GM18517 (cell line): ENCODE data around the gene OR6C3.
"Not testable (repeated sequence)": the region's sequence is repeated elsewhere in the genome, so short reads cannot be mapped to it uniquely, and the experiment has no call there.

Source experiments
- ATAC-seq: cut with Tn5 transposase; IDR thresholded peaks from one replicate; pipeline ENCODE4 v1.9.1; 2021; ENCODE audit warnings: mild to moderate bottlenecking, moderate library complexity; ENCODE audit not compliant: unreplicated experiment

The OR6C3 gene

GRCh38 chr12:55330446-55330845 is at the start of gene OR6C3:
Gene OR6C3, plus strand, starts transcription at chr12:55330746. Its CDS starts 955 bp downstream, at chr12:55331701.
- no peak for ATAC-seq

- no peak for ATAC-seq
Observed at GRCh38 chr12:55280991-55281390, 49.6 kb upstream of the OR6C3 start.

- ATAC-seq: no peak
Observed at GRCh38 chr12:55289999-55290398, 40.5 kb upstream of the OR6C3 start.

- ATAC-seq: no peak
Observed at GRCh38 chr12:55296469-55296868, 34.1 kb upstream of the OR6C3 start, which contains the start of gene OR6C6. Gene OR6C6, minus strand, starts transcription at chr12:55296569. Its CDS starts 1,337 bp downstream, at chr12:55295232.

GRCh38 chr12:55314043-55314442 is 16.5 kb upstream of the OR6C3 start, which contains the start of gene OR6C1:
Gene OR6C1, plus strand, starts transcription at chr12:55314343. Its CDS starts 6,257 bp downstream, at chr12:55320600.
- no peak for ATAC-seq

- ATAC-seq: no peak
Observed at GRCh38 chr12:55320201-55320600, 10.3 kb upstream of the OR6C3 start.

GRCh38 chr12:55325801-55326200 is 4.7 kb upstream of the OR6C3 start:
- not testable (repeated sequence) for ATAC-seq

GRCh38 chr12:55336002-55336401 is 5.5 kb downstream of the OR6C3 start:
- no peak for ATAC-seq

GRCh38 chr12:55355338-55355737 is 24.8 kb downstream of the OR6C3 start:
- ATAC-seq: not testable (repeated sequence)

GRCh38 chr12:55362675-55363074 is 32.1 kb downstream of the OR6C3 start, which contains the start of gene OR6C75:
Gene OR6C75, plus strand, starts transcription at chr12:55362975. Its CDS starts 2,136 bp downstream, at chr12:55365111.
- ATAC-seq: no peak

GRCh38 chr12:55365086-55365485 is 34.5 kb downstream of the OR6C3 start:
- no peak for ATAC-seq

GRCh38 chr12:55372521-55372920 is 42.0 kb downstream of the OR6C3 start:
- no peak for ATAC-seq
